Endothelial cell of umbilical vein (primary cell): Measurements from ENCODE around the gene ICAM3. TPM values are rescaled to one million over a fixed set of nuclear protein-coding genes. Genes with fewer than 3 reads are reported as not detected.

Experiments
- BruUV-seq: library from RNA; stranded (reverse); fragments of 400-500 nt; replicated peaks from 2 replicates; lab custom pipeline; 2021; lab: Mats Ljungman, UMichigan
- CTCF ChIA-PET: fragments of 300-600, 350-600 bp; sonication (Branson Sonifier 250); formaldehyde crosslinking; loops from one replicate; lab custom pipeline; 2021; ENCODE audit warnings: antibody characterized with exemption, inconsistent platforms; lab: Charles Lee
- POLR2A ChIA-PET: fragments of 300-600, 350-600 bp; sonication (Branson Sonifier 250); formaldehyde crosslinking; loops from one replicate; lab custom pipeline; 2021; ENCODE audit warnings: antibody characterized with exemption, inconsistent platforms; lab: Charles Lee
- DNase-seq: peaks from one replicate; pipeline ENCODE4 v3.0.0-alpha.2; 2011; ENCODE audit warnings: low read depth, low spot score
- FAIRE-seq: peaks from 2 replicates; lab custom pipeline; 2011; peaks lifted over from hg19 to GRCh38; lab: Jason Lieb, UNC
- H2AFZ ChIP-seq: 2 replicates; pipeline ENCODE4 v1.6.0; 2012; ENCODE audit warnings: low read depth, low read length, control low read depth, inconsistent platforms
- H3K27ac ChIP-seq: 2 replicates; pipeline ENCODE4 v1.5.1; 2011; ENCODE audit warnings: low read depth, mild to moderate bottlenecking, control low read depth, low read length, moderate library complexity; ENCODE audit not compliant: insufficient read depth
- H3K27me3 ChIP-seq, 2 experiments: 2 replicates each; pipeline versions ENCODE4 v1.6.0 to v1.6.1; 2011; ENCODE audit warnings: low read length in 2 of 2, mixed read lengths in 1 of 2; ENCODE audit not compliant: control insufficient read depth in 2 of 2, insufficient read depth in 2 of 2
- H3K36me3 ChIP-seq, 2 experiments: 2 replicates in 1 of 2; 3 replicates in 1 of 2; pipeline ENCODE4 v1.5.1; 2011; ENCODE audit warnings: low read length in 2 of 2, mild to moderate bottlenecking in 1 of 2, moderate library complexity in 1 of 2; ENCODE audit not compliant: control insufficient read depth in 2 of 2, insufficient read depth in 2 of 2; ENCODE audit errors: extremely low read depth in 1 of 2
- H3K4me1 ChIP-seq: 3 replicates; pipeline ENCODE4 v1.5.1; 2011; ENCODE audit warnings: mild to moderate bottlenecking, low read length; ENCODE audit not compliant: control insufficient read depth, insufficient read depth; ENCODE audit errors: extremely low read depth
- H3K4me2 ChIP-seq: 2 replicates; pipeline ENCODE4 v1.6.1; 2011; ENCODE audit warnings: low read length, control low read depth, mixed read lengths; ENCODE audit not compliant: insufficient read depth
- H3K4me3 ChIP-seq, 3 experiments: fragments of 200-600 bp in 1 of 3; sonication (generic), shearing (Covaris generic) in 1 of 3; replicated peaks in 1 of 3; 2 replicates each; pipeline ENCODE4 v1.5.1; 2011 to 2016; ENCODE audit warnings: control low read depth in 3 of 3, low read length in 3 of 3, mild to moderate bottlenecking in 2 of 3, inconsistent platforms in 1 of 3, low read depth in 1 of 3, moderate library complexity in 1 of 3; ENCODE audit not compliant: insufficient read depth in 1 of 3
- H3K79me2 ChIP-seq: 2 replicates; pipeline ENCODE4 v1.6.0; 2012; ENCODE audit warnings: low read length, inconsistent platforms; ENCODE audit not compliant: control insufficient read depth, insufficient read depth
- H3K9ac ChIP-seq: replicated peaks from 2 replicates; pipeline ENCODE3; 2011; ENCODE audit warnings: low read length, control low read depth; ENCODE audit not compliant: insufficient read depth; ENCODE audit errors: extremely low read depth
- H3K9me1 ChIP-seq: replicated peaks from 3 replicates; pipeline ENCODE4 v1.6.0; 2011; ENCODE audit warnings: mild to moderate bottlenecking, low read length; ENCODE audit not compliant: control insufficient read depth, insufficient read depth; ENCODE audit errors: extremely low read depth
- H3K9me3 ChIP-seq: replicated peaks from 2 replicates; pipeline ENCODE4 v1.5.1; 2012; ENCODE audit warnings: low read length, inconsistent platforms; ENCODE audit not compliant: control insufficient read depth, insufficient read depth
- H4K20me1 ChIP-seq: replicated peaks from 2 replicates; pipeline ENCODE3; 2011; ENCODE audit warnings: mild to moderate bottlenecking, low read length; ENCODE audit not compliant: control insufficient read depth, insufficient read depth; ENCODE audit errors: extremely low read depth
- CTCF ChIP-seq, 2 donors: IDR thresholded peaks; 1 replicate in 1 of 2; 2 replicates in 1 of 2; pipeline ENCODE4 v1.5.1; 2011; ENCODE audit warnings: low read length in 2 of 2, mild to moderate bottlenecking in 2 of 2, moderate library complexity in 2 of 2, control low read depth in 1 of 2, inconsistent platforms in 1 of 2, low read depth in 1 of 2; ENCODE audit not compliant: insufficient read depth in 1 of 2; ENCODE audit errors: extremely low read depth in 1 of 2
- EZH2 ChIP-seq: IDR thresholded peaks from 2 replicates; pipeline ENCODE4 v1.6.1; 2012; ENCODE audit warnings: borderline replicate concordance, low read depth, mild to moderate bottlenecking, moderate library complexity, low read length, inconsistent platforms; ENCODE audit not compliant: severe bottlenecking
- FOS ChIP-seq: IDR thresholded peaks from 2 replicates; pipeline ENCODE4 v1.6.1; 2011; ENCODE audit warnings: mild to moderate bottlenecking, low read length, moderate library complexity, borderline replicate concordance; ENCODE audit not compliant: insufficient read depth
- GATA2 ChIP-seq: IDR thresholded peaks from 2 replicates; pipeline ENCODE4 v1.7.0; 2011; ENCODE audit warnings: low read depth, mild to moderate bottlenecking, moderate library complexity, mixed read lengths, low read length; ENCODE audit not compliant: insufficient read length, insufficient read depth
- JUN ChIP-seq: IDR thresholded peaks from 2 replicates; pipeline ENCODE4 v1.6.1; 2011; ENCODE audit warnings: borderline replicate concordance, low read depth; ENCODE audit not compliant: insufficient read length, insufficient read depth
- MAX ChIP-seq: IDR thresholded peaks from 2 replicates; pipeline ENCODE4 v1.6.1; 2011; ENCODE audit not compliant: insufficient read depth, insufficient read length
- MYC ChIP-seq: IDR thresholded peaks from one replicate; pipeline ENCODE4 v1.6.1; 2011; ENCODE audit warnings: mild to moderate bottlenecking, low read depth, low read length
- POLR2A ChIP-seq: IDR thresholded peaks from 2 replicates; pipeline ENCODE4 v1.6.1; 2012; ENCODE audit warnings: low read depth, mild to moderate bottlenecking, control low read depth, low read length
- POLR2AphosphoS5 ChIP-seq: IDR thresholded peaks from 2 replicates; pipeline ENCODE4 v1.6.1; 2012; ENCODE audit warnings: low read depth, mild to moderate bottlenecking, control low read depth, low read length, moderate library complexity; ENCODE audit not compliant: insufficient read depth
- dilution Hi-C: fragments of 300-500 bp; cut with MboI; formaldehyde crosslinking; loops from one replicate; pipeline ENCODE4 v1.15.0; 2019; ENCODE audit warnings: low sequenced_read_pairs; ENCODE audit not compliant: extremely low pct_ligation_motif_present
- intact Hi-C: fragments of 100-400 bp; cut with micrococcal nuclease; formaldehyde crosslinking; loops from one replicate; pipeline ENCODE4 v1.10.0; 2022
- polyA plus RNA-seq, 4 experiments: library from polyadenylated mRNA; depleted of rRNA in 3 of 4; stranded (reverse) in 3 of 4; unstranded in 1 of 4; fragments of >200 nt; gene quantifications; 2 replicates each; pipeline versions ENCODE4 v1.2.1 to v1.2.3, GENCODE V29; 2011 to 2012; ENCODE audit warnings: missing spikeins in 1 of 4
- total RNA-seq: library from RNA; stranded (reverse); gene quantifications from 2 replicates; pipeline ENCODE4 v1.2.3, GENCODE V29; 2021

The ICAM3 gene
- total and polyA plus RNA-seq, 2 donors (not counting 3 experiments of a cell fraction or from before 2014, with no cell fraction given) = 6.7 to 11.6 TPM

DNA sequence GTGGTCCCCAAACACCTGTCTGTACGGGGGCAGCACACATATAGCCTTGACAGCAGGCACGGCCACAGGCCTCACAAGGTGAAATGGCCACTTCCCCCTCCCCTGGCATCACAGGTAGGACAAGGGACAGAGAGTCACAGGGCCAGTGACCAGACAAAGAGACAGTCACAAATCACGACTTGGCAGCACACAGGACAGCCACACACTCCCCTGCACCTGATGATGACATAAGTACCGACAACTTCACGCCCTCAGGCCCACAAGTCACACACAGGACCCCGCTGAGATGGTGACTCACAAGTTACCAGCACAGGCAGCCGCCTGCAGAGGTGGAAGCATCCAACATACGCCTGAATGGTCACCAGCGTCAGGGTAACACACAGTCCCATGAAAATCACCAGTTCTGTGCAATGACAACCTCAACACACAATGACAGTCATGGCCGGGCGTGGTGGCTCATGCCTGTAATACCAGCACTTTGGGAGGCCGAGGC is 24.4 kb upstream of the ICAM3 start:
- Histone ChIP-seq H3K36me3 (peaks cover 6 to 50% of the 10 kb centered on the region in 2 experiments), H3K27me3 (no peaks in the 10 kb centered on the region), H3K9me1 (no peaks in the 10 kb centered on the region), H3K4me1 (no peaks in the 10 kb centered on the region), H2AFZ (no peak overlapping the region), H3K4me3 (no peak overlapping the region), H3K9me3 (no peaks in the 10 kb centered on the region), H3K79me2 (no peaks in the 10 kb centered on the region), H3K4me2 (no peak overlapping the region), H3K9ac (no peak overlapping the region), H3K27ac (no peak overlapping the region), H4K20me1 (no peaks in the 10 kb centered on the region)
- ChIA-PET POLR2A (no interaction called here), CTCF (no interaction called here)
- FAIRE-seq (no peak), DNase-seq (no peak)
- BruUV-seq = no TSS peak
- TF ChIP-seq MAX (no peak), MYC (no peak), CTCF (IDR thresholded peaks at IDR 0.05; ENCODE audit: extremely low read depth in 1 of 2, insufficient read depth in 1 of 2, low read depth in 1 of 2, low read length in 2 of 2) (no peak), JUN (no peak), POLR2A (no peak)
- dilution Hi-C loops (no loop called here), intact Hi-C loops (no loop called here)

DNA sequence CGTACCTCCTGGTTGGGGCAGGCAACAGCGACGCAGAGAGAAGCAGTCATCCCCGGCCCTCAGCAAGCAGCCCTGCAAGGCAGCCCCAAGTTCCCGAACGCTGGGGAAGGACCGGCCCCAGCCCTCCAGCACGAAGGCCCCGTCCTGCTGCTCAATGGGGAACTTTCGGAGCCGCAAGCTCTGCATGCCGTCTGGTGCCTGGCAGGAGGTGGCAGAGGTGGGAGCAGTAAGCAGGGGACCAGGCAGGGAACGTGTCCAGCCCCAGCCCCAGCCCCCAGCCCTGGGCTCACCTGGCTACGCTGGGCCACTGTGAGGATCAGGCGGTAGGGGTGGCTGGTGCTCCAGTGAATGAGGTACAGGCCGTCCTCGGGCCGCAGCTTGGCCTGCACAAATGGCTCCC is 22.8 kb upstream of the ICAM3 start:
- dilution Hi-C loops = no loop called here
- Histone ChIP-seq H3K27ac (no peak overlapping the region), H3K9me3 (no peaks in the 10 kb centered on the region), H3K4me2 (no peak overlapping the region), H3K9me1 (no peaks in the 10 kb centered on the region), H3K4me3 (no peak overlapping the region), H4K20me1 (no peaks in the 10 kb centered on the region), H3K27me3 (no peaks in the 10 kb centered on the region), H3K36me3 (peaks cover 8 to 51% of the 10 kb centered on the region in 2 experiments), H3K9ac (no peak overlapping the region), H3K79me2 (no peaks in the 10 kb centered on the region), H2AFZ (no peak overlapping the region), H3K4me1 (no peaks in the 10 kb centered on the region)
- intact Hi-C loops = no loop called here
- ChIA-PET POLR2A (no interaction called here), CTCF (interaction anchor here (2.6 kb wide), 1 partner anchor 93 kb away, joined by 6 read pairs; no protein-coding TSS in a partner anchor)
- TF ChIP-seq CTCF (IDR thresholded peaks at IDR 0.05; ENCODE audit: extremely low read depth in 1 of 2, insufficient read depth in 1 of 2, low read depth in 1 of 2, low read length in 2 of 2) (no peak), JUN (no peak), MAX (no peak), POLR2AphosphoS5 (no peak), EZH2 (no peak), MYC (no peak), FOS (no peak), POLR2A (no peak), GATA2 (no peak)
- no TSS peak for BruUV-seq
- DNase-seq = no peak
- FAIRE-seq = no peak
